Measurements from ENCODE around the gene NDUFS2. TPM values are rescaled to one million over a fixed set of nuclear protein-coding genes. Genes with fewer than 3 reads are reported as not detected.
"Not testable (repeated sequence)": the region's sequence is repeated elsewhere in the genome, so short reads cannot be mapped to it uniquely, and the experiment has no call there.

Gene NDUFS2
- total RNA-seq, 1 experiment from 2014 or later, result 76.2 TPM

- H3K36me3 ChIP-seq, result no peaks in the 10 kb centered on the region
- no peaks in the 10 kb centered on the region for H3K4me1 ChIP-seq (replicated peaks)
- H3K9me3 ChIP-seq (replicated peaks), result no peaks in the 10 kb centered on the region
- DNase-seq (ENCODE audit: low read depth in 1 of 2, low spot score in 2 of 2), result no peak
- no peak overlapping the region for H3K4me3 ChIP-seq
- peaks cover 5% of the 10 kb centered on the region; the same call in 1 of the 2 replicates for H3K27me3 ChIP-seq (replicated peaks)
- no peak overlapping the region for H3K27ac ChIP-seq
Measured at GRCh38 chr1:161244888-161245287, 42.7 kb downstream of the NDUFS2 start.

- H3K27me3 ChIP-seq (replicated peaks); H3K27ac ChIP-seq; H3K9me3 ChIP-seq (replicated peaks); H3K4me1 ChIP-seq (replicated peaks); H3K4me3 ChIP-seq; H3K36me3 ChIP-seq; DNase-seq (ENCODE audit: low read depth in 1 of 2, low spot score in 2 of 2): not testable (repeated sequence)
Measured at GRCh38 chr1:161250100-161250499, 47.9 kb downstream of the NDUFS2 start.

- no peaks in the 10 kb centered on the region for H3K4me1 ChIP-seq (replicated peaks)
- H3K4me3 ChIP-seq, result no peak overlapping the region
- H3K27ac ChIP-seq, result no peak overlapping the region
- no peak for DNase-seq (ENCODE audit: low read depth in 1 of 2, low spot score in 2 of 2)
- no peaks in the 10 kb centered on the region for H3K27me3 ChIP-seq (replicated peaks)
- H3K36me3 ChIP-seq, result no peaks in the 10 kb centered on the region
- H3K9me3 ChIP-seq (replicated peaks), result no peaks in the 10 kb centered on the region
Measured at GRCh38 chr1:161250829-161251228, 48.7 kb downstream of the NDUFS2 start.

- no peak overlapping the region for H3K27ac ChIP-seq
- no peak overlapping the region for H3K4me3 ChIP-seq
- no peak for DNase-seq (ENCODE audit: low read depth in 1 of 2, low spot score in 2 of 2)
- H3K4me1 ChIP-seq (replicated peaks), result no peaks in the 10 kb centered on the region
- no peaks in the 10 kb centered on the region for H3K27me3 ChIP-seq (replicated peaks)
- H3K36me3 ChIP-seq, result no peaks in the 10 kb centered on the region
- H3K9me3 ChIP-seq (replicated peaks), result no peaks in the 10 kb centered on the region
Measured at GRCh38 chr1:161251579-161251978, 49.4 kb downstream of the NDUFS2 start.

GRCh38 chr1:161255302-161255701, 53.1 kb downstream of the NDUFS2 start:
- H3K27ac ChIP-seq; H3K4me1 ChIP-seq (replicated peaks); H3K9me3 ChIP-seq (replicated peaks); H3K36me3 ChIP-seq; H3K4me3 ChIP-seq; DNase-seq (ENCODE audit: low read depth in 1 of 2, low spot score in 2 of 2): not testable (repeated sequence)
- H3K27me3 ChIP-seq (replicated peaks), result peaks cover 21% of the 10 kb centered on the region

- H3K36me3 ChIP-seq; DNase-seq (ENCODE audit: low read depth in 1 of 2, low spot score in 2 of 2); H3K27ac ChIP-seq; H3K4me1 ChIP-seq (replicated peaks); H3K9me3 ChIP-seq (replicated peaks); H3K4me3 ChIP-seq: not testable (repeated sequence)
- peaks cover 26% of the 10 kb centered on the region for H3K27me3 ChIP-seq (replicated peaks)
Measured at GRCh38 chr1:161255955-161256520, 53.9 kb downstream of the NDUFS2 start.

- not testable (repeated sequence) for DNase-seq (ENCODE audit: low read depth in 1 of 2, low spot score in 2 of 2)
Measured at GRCh38 chr1:161257109-161257508, 54.9 kb downstream of the NDUFS2 start.

GRCh38 chr1:161258439-161259344, 56.5 kb downstream of the NDUFS2 start, which contains the start of gene PCP4L1:
TSS of gene PCP4L1 (plus strand) at chr1:161258745. CDS start at chr1:161258975, 230 bp downstream.
- Histone ChIP-seq H3K9me3 (replicated peaks) (peaks cover 8% of the 10 kb centered on the region), H3K4me1 (replicated peaks) (peaks cover 5% of the 10 kb centered on the region), H3K27ac (no peak within 1 kb of the TSS), H3K27me3 (replicated peaks) (peaks cover 34% of the 10 kb centered on the region), H3K4me3 (no peak within 1 kb of the TSS), H3K36me3 (no peaks in the 10 kb centered on the region)
- DNase-seq (ENCODE audit: low read depth in 1 of 2, low spot score in 2 of 2), result no peak

More at GRCh38 chr1:161257109-161257508, 54.9 kb downstream of the NDUFS2 start:
- not testable (repeated sequence) for H3K36me3 ChIP-seq; H3K4me3 ChIP-seq; H3K4me1 ChIP-seq (replicated peaks); H3K27ac ChIP-seq; H3K9me3 ChIP-seq (replicated peaks)
- H3K27me3 ChIP-seq (replicated peaks), result peaks cover 34% of the 10 kb centered on the region

- Histone ChIP-seq H3K36me3 (no peaks in the 10 kb centered on the region), H3K27ac (no peak overlapping the region), H3K4me1 (replicated peaks) (peaks cover 5% of the 10 kb centered on the region), H3K9me3 (replicated peaks) (peaks cover 8% of the 10 kb centered on the region), H3K27me3 (replicated peaks) (peaks cover 34% of the 10 kb centered on the region), H3K4me3 (no peak overlapping the region)
- DNase-seq (ENCODE audit: low read depth in 1 of 2, low spot score in 2 of 2), result no peak
Measured at GRCh38 chr1:161259345-161259702, 57.2 kb downstream of the NDUFS2 start.

GRCh38 chr1:161259765-161260164, 57.6 kb downstream of the NDUFS2 start:
- Histone ChIP-seq H3K36me3 (no peaks in the 10 kb centered on the region), H3K27ac (no peak overlapping the region), H3K4me3 (no peak overlapping the region), H3K4me1 (replicated peaks) (peaks cover 5% of the 10 kb centered on the region), H3K27me3 (replicated peaks) (peaks cover 34% of the 10 kb centered on the region), H3K9me3 (replicated peaks) (peaks cover 8% of the 10 kb centered on the region)
- DNase-seq (ENCODE audit: low read depth in 1 of 2, low spot score in 2 of 2), result no peak

GRCh38 chr1:161260376-161261260, 58.5 kb downstream of the NDUFS2 start:
- H3K9me3 ChIP-seq (replicated peaks), result peaks cover 8% of the 10 kb centered on the region
- no peaks in the 10 kb centered on the region for H3K36me3 ChIP-seq
- peaks cover 34% of the 10 kb centered on the region for H3K27me3 ChIP-seq (replicated peaks)
- no peak overlapping the region for H3K27ac ChIP-seq
- H3K4me3 ChIP-seq, result no peak overlapping the region
- H3K4me1 ChIP-seq (replicated peaks), result peaks cover 5% of the 10 kb centered on the region
- DNase-seq (ENCODE audit: low read depth in 1 of 2, low spot score in 2 of 2), result no peak

- Histone ChIP-seq H3K36me3 (no peaks in the 10 kb centered on the region), H3K9me3 (replicated peaks) (peaks cover 8% of the 10 kb centered on the region), H3K27ac (no peak overlapping the region), H3K4me1 (replicated peaks) (peaks cover 5% of the 10 kb centered on the region), H3K4me3 (no peak overlapping the region), H3K27me3 (replicated peaks) (peaks cover 34% of the 10 kb centered on the region)
- DNase-seq (ENCODE audit: low read depth in 1 of 2, low spot score in 2 of 2), result no peak
Measured at GRCh38 chr1:161261261-161262235, 59.4 kb downstream of the NDUFS2 start.

All from SJSA1 (cell line).